IPS DF 6.9 (cell line): ENCODE results near the gene CEP72.
"Not testable (repeated sequence)": the region's sequence is repeated elsewhere in the genome, so short reads cannot be mapped to it uniquely, and the experiment has no call there.

Experiments used
- DNase-seq: peaks from one replicate; pipeline ENCODE4 v3.0.0-alpha.2; 2013; ENCODE audit warnings: low read depth, low spot score
- H3K27ac ChIP-seq: one replicate; pipeline ENCODE4 v1.5.1; 2013; ENCODE audit warnings: low read length, control low read depth
- H3K27me3 ChIP-seq: 2 replicates; pipeline ENCODE4 v1.6.1; 2013; ENCODE audit warnings: mild to moderate bottlenecking, low read length; ENCODE audit not compliant: control insufficient read depth, insufficient read depth
- H3K36me3 ChIP-seq: 2 replicates; pipeline ENCODE4 v1.6.1; 2013; ENCODE audit warnings: low read length; ENCODE audit not compliant: control insufficient read depth, insufficient read depth
- H3K4me1 ChIP-seq: 2 replicates; pipeline ENCODE4 v1.6.1; 2013; ENCODE audit warnings: low read length; ENCODE audit not compliant: control insufficient read depth, insufficient read depth
- H3K4me3 ChIP-seq: 2 replicates; pipeline ENCODE4 v1.5.1; 2013; ENCODE audit warnings: mild to moderate bottlenecking, low read length
- H3K9me3 ChIP-seq: 2 replicates; pipeline ENCODE4 v1.6.1; 2013; ENCODE audit warnings: low read length, inconsistent platforms; ENCODE audit not compliant: control insufficient read depth, insufficient read depth
- WGBS: extraction: QIAGEN DNeasy Blood & Tissue Kit; methylation state at CpG from one replicate; pipeline ENCODE4 v1.1.7; 2013; ENCODE audit warnings: mixed read lengths, missing lambda C conversion rate; ENCODE audit not compliant: insufficient read length, insufficient coverage; 5-methylcytosine and 5-hydroxymethylcytosine counted together

Gene CEP72

GRCh38 chr5:624118-624950 is 12.2 kb downstream of the CEP72 start:
- Histone ChIP-seq H3K27ac (no peak overlapping the region), H3K4me3 (no peak overlapping the region), H3K4me1 (no peaks in the 10 kb centered on the region), H3K36me3 (peaks cover 29% of the 10 kb centered on the region), H3K27me3 (no peaks in the 10 kb centered on the region), H3K9me3 (no peaks in the 10 kb centered on the region)
- WGBS, result no CpG with 5 or more reads among the region's 38 CpGs
- DNase-seq, result no peak

GRCh38 chr5:624951-625230 is 12.8 kb downstream of the CEP72 start:
- no peaks in the 10 kb centered on the region for H3K9me3 ChIP-seq
- H3K4me3 ChIP-seq, result no peak overlapping the region
- DNase-seq, result no peak
- no peak overlapping the region for H3K27ac ChIP-seq
- WGBS, result no CpG with 5 or more reads among the region's 13 CpGs
- peaks cover 25% of the 10 kb centered on the region for H3K36me3 ChIP-seq
- no peaks in the 10 kb centered on the region for H3K27me3 ChIP-seq
- no peaks in the 10 kb centered on the region for H3K4me1 ChIP-seq

- Histone ChIP-seq H3K36me3 (peaks cover 19% of the 10 kb centered on the region), H3K27ac (no peak overlapping the region), H3K4me1 (no peaks in the 10 kb centered on the region), H3K27me3 (no peaks in the 10 kb centered on the region), H3K9me3 (no peaks in the 10 kb centered on the region), H3K4me3 (no peak overlapping the region)
- WGBS, result no CpG with 5 or more reads among the region's 16 CpGs
- no peak for DNase-seq
Observed at GRCh38 chr5:625516-625915, 13.4 kb downstream of the CEP72 start.

DNA sequence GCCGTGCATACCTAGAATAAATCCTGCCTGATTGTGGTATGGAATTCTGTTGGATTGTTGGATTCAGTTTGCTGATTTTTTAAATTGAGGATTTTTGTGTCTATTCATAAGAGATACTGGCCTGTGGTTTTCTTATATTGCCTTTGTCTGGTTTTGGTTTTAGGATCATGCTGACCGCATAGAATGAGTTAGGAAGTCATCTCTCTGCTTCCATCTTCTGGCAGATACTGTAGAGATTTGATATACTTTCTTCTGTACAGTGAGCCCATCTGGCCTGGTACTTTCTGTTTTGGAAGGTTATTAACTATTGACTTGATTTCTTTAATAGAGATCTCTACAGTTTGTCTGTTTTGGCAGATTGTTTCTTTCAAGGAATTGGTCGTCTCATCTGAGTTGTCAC is 14.7 kb downstream of the CEP72 start:
- Histone ChIP-seq H3K9me3 (no peaks in the 10 kb centered on the region), H3K36me3 (peaks cover 15% of the 10 kb centered on the region), H3K4me1 (no peaks in the 10 kb centered on the region), H3K27me3 (no peaks in the 10 kb centered on the region), H3K4me3 (no peak overlapping the region), H3K27ac (no peak overlapping the region)
- WGBS, result no CpG with 5 or more reads among the region's 3 CpGs
- DNase-seq, result no peak

DNA sequence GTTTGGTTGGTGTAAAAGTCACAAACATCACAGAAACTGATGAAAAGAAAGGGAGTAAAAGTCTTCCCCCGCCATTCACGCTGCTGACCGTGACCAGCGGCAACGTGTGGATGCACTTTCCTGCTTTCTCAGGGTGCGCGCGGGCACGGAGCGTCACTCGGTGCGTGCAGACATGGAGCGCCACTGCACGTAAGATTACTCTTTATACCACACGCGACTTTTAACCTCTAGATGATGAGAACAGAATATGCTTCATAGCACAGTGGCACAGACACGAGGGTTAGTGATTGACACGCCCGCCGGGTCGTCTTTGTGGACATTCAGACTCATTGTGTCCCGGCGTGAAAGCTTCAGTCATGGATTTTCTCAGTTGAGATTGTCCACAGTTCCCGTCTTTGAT is 15.7 kb downstream of the CEP72 start:
- DNase-seq, result no peak
- H3K27ac ChIP-seq, result no peak overlapping the region
- no peak overlapping the region for H3K4me3 ChIP-seq
- no peaks in the 10 kb centered on the region for H3K27me3 ChIP-seq
- no CpG with 5 or more reads among the region's 24 CpGs for WGBS
- no peaks in the 10 kb centered on the region for H3K4me1 ChIP-seq
- H3K36me3 ChIP-seq, result peaks cover 11% of the 10 kb centered on the region
- H3K9me3 ChIP-seq, result no peaks in the 10 kb centered on the region

GRCh38 chr5:628351-629205 is 16.4 kb downstream of the CEP72 start:
- WGBS, result no CpG with 5 or more reads among the region's 21 CpGs
- not testable (repeated sequence) for DNase-seq, H3K4me3 ChIP-seq, H3K27me3 ChIP-seq, H3K4me1 ChIP-seq, H3K27ac ChIP-seq, H3K9me3 ChIP-seq
- H3K36me3 ChIP-seq, result peaks cover 11% of the 10 kb centered on the region

DNA sequence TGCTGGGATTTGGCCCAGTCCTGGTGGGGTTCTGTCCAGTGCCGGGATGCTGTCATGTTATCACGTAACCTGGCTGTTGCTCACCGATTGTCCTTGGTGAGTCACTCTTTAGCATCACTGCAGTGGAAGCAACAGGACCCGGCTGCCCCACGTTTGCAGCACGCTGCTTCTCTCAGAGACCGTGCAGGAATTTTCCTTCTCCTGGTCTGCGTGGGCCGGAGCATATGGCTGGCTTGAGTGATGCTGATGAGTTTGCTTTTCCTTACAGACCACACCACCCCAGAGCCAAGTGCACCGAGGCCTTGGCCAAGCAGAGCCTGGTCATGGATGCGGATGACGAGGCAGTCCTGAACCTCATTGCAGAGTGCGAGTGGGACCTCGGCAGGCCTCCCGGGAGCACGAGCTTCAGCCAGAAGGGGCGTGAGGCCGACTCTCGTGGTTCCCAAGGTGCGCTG is 21.4 kb downstream of the CEP72 start:
- DNase-seq, result no peak
- no peak overlapping the region for H3K27ac ChIP-seq
- no peak overlapping the region for H3K4me3 ChIP-seq
- no CpG with 5 or more reads among the region's 20 CpGs for WGBS
- no peaks in the 10 kb centered on the region for H3K27me3 ChIP-seq
- H3K36me3 ChIP-seq, result peaks cover 30% of the 10 kb centered on the region
- H3K9me3 ChIP-seq, result no peaks in the 10 kb centered on the region
- H3K4me1 ChIP-seq, result no peaks in the 10 kb centered on the region

DNA sequence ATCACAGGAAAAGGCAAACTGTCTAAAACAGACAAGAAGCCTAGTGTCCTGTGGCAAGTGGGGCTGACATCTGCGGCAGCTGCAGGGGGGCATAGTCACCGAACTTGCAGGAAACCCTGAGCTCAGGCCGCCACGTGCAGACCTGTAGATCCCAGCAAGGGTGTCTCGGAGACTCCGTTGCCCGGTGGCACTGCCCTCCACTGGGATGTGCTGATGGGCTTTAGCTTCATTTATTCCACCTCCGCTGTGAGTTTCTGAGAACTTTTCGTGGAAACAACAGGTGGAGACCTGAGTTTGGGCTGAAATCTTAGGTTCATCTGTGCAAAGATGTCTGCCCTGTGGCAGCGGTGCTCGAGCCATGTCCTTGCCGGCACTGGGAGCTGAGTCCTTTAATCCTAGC is 22.1 kb downstream of the CEP72 start:
- H3K27me3 ChIP-seq, result no peaks in the 10 kb centered on the region
- H3K36me3 ChIP-seq, result peaks cover 35% of the 10 kb centered on the region
- no peak overlapping the region for H3K27ac ChIP-seq
- no peaks in the 10 kb centered on the region for H3K9me3 ChIP-seq
- no CpG with 5 or more reads among the region's 12 CpGs for WGBS
- DNase-seq, result no peak
- H3K4me3 ChIP-seq, result no peak overlapping the region
- H3K4me1 ChIP-seq, result no peaks in the 10 kb centered on the region

GRCh38 chr5:635306-636055 is 23.3 kb downstream of the CEP72 start:
- H3K4me1 ChIP-seq, result no peaks in the 10 kb centered on the region
- no CpG with 5 or more reads among the region's 18 CpGs for WGBS

GRCh38 chr5:636951-637350 is 24.8 kb downstream of the CEP72 start:
- Histone ChIP-seq H3K27me3 (no peaks in the 10 kb centered on the region), H3K36me3 (peaks cover 43% of the 10 kb centered on the region), H3K4me3 (no peak overlapping the region), H3K9me3 (no peaks in the 10 kb centered on the region), H3K4me1 (no peaks in the 10 kb centered on the region), H3K27ac (no peak overlapping the region)
- DNase-seq, result no peak
- WGBS, result no CpG with 5 or more reads among the region's 20 CpGs

More at GRCh38 chr5:635306-636055, 23.3 kb downstream of the CEP72 start:
- H3K9me3 ChIP-seq, result no peaks in the 10 kb centered on the region
- no peak for DNase-seq
- peaks cover 38% of the 10 kb centered on the region for H3K36me3 ChIP-seq
- H3K4me3 ChIP-seq, result no peak overlapping the region
- H3K27ac ChIP-seq, result no peak overlapping the region
- no peaks in the 10 kb centered on the region for H3K27me3 ChIP-seq
